Fibroblast of villous mesenchyme (primary cell): Measurements from ENCODE around the gene TSPAN16. TPM values are rescaled to one million over a fixed set of nuclear protein-coding genes. Genes with fewer than 3 reads are reported as not detected.

Source experiments
- DNase-seq: peaks from one replicate; pipeline ENCODE4 v3.0.0-alpha.2; 2010; ENCODE audit warnings: low read depth
- H3K4me3 ChIP-seq: 2 replicates; pipeline ENCODE4 v1.5.1; 2011; ENCODE audit warnings: low read depth, mild to moderate bottlenecking, low read length
- total RNA-seq: library from RNA; depleted of rRNA; stranded (reverse); fragments of >200 nt; gene quantifications from 2 replicates; pipeline ENCODE4 v1.2.3, GENCODE V29; 2012
- TF ChIP-seq, protein P1 (sequence below): IDR thresholded peaks from 2 replicates; pipeline ENCODE4 v1.5.1; 2012; ENCODE audit warnings: low read depth, mild to moderate bottlenecking, low read length; ENCODE audit not compliant: insufficient read depth

The TSPAN16 gene, protein sequence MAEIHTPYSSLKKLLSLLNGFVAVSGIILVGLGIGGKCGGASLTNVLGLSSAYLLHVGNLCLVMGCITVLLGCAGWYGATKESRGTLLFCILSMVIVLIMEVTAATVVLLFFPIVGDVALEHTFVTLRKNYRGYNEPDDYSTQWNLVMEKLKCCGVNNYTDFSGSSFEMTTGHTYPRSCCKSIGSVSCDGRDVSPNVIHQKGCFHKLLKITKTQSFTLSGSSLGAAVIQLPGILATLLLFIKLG
- not detected in 2 replicates for total RNA-seq

DNA sequence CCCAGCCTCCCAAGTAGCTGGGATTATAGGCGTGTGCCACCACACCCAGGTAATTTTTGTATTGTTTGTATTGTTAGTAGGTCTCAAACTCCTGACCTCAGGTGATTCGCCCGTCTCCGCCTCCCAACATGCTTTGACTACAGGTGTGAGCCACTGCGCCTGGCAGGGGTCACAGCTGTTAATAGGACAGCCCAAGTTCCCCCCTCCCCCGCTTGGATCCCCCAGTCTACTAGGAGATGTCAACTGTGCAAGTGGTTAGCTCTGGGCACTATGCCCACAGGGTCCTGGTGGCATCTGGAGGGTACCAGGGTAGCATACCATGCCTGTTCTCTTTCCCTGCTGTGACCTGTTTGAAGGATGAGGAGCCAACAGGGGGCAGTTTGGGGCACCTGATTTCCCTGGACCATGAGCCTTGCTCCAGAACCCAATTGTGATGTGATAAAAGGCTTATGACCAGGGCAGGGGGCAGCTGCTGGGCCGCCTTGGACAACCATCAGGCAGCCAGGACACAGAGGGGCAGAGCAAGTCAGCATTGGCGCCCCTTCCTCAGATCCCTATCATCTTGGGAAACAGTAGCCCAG, at the start of gene TSPAN16:
TSPAN16 (plus strand) TSS at position 496 of the 581 bp plus-strand sequence. CDS start 138 bp downstream, outside the sequence.
- TF ChIP-seq, protein P1, sequence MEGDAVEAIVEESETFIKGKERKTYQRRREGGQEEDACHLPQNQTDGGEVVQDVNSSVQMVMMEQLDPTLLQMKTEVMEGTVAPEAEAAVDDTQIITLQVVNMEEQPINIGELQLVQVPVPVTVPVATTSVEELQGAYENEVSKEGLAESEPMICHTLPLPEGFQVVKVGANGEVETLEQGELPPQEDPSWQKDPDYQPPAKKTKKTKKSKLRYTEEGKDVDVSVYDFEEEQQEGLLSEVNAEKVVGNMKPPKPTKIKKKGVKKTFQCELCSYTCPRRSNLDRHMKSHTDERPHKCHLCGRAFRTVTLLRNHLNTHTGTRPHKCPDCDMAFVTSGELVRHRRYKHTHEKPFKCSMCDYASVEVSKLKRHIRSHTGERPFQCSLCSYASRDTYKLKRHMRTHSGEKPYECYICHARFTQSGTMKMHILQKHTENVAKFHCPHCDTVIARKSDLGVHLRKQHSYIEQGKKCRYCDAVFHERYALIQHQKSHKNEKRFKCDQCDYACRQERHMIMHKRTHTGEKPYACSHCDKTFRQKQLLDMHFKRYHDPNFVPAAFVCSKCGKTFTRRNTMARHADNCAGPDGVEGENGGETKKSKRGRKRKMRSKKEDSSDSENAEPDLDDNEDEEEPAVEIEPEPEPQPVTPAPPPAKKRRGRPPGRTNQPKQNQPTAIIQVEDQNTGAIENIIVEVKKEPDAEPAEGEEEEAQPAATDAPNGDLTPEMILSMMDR = no peak
- no peak for DNase-seq
- no peak within 1 kb of the TSS for H3K4me3 ChIP-seq

DNA sequence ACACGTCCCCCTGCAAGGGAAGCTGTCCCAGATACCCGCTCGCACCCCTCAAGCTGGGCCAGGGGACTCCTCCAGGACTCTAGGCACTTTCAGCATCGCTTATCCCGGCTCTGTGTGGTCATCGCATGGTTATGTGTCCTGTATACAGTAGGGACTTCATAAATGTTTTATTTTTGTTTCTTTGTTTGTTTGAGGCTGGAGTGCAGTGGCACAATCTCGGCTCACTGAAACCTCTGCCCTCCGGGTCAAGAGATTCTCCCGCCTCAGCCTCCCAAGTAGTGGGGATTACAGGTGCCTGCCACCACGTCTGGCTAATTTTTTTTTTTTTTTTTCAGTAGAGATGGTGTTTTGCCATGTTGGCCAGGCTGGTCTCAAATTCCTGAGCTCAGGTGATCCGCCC, 49.0 kb upstream of the TSPAN16 start:
- TF ChIP-seq, protein P1 = no peak
- no peak overlapping the region for H3K4me3 ChIP-seq
- no peak for DNase-seq

DNA sequence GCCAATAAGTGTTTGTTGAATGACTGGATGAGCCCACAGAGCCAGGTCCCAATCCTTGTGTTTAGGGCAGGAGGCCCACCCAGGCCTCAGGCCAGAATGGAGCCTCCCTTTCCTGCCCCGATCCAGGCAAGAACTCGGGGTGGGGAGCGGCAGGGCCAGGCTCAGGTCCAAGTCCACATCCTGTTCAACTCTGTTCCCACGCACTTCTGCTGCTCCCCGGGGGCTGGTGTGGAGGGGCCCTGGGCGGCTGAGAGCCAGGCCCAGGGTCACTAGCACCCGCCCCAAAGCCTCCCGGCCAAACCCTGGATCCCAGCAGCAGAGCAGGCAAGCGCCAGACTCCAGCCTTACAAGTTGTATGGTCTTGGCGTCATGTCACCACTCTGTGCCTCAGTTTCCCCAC, 48.6 kb upstream of the TSPAN16 start:
- DNase-seq = peak; percentile 26
- TF ChIP-seq, protein P1 = no peak
- no peak overlapping the region for H3K4me3 ChIP-seq

DNA sequence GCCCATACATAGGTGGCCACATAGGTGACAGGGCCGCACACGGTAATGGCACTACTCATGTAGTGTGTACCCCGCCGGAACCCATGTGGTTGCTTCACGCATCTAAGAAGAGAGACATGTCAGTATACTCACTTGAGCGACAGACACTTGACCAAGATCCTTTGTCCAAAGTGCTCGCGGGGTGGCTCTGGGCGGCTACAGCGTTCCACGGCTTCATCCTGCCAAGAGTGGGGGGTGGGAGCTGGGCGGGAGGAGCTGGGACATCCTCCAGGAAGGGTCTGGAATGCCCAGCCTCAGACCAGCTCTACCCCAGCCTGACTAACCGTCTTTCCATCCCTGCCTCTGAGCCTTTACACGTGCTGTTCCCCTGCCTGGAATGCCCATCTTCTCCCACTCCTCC, 48.0 kb upstream of the TSPAN16 start:
- DNase-seq = no peak
- TF ChIP-seq, protein P1 = no peak

DNA sequence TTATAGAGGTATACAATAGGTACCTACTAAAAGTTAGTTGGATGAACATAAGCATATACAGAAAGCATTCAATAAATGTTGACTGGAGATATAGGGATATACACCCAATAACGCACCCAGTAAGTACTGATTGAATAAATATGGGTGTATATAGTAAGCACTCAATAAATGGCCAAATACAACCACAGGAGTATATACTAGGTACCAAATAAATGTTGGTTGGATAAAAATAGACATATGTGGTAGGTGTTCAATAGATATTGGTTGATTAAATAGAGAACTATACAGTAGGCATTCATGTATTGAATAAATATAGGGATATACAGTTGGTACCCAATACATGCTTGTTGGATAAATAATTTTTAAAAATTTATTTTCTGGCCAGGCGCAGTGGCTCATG, 47.1 kb upstream of the TSPAN16 start:
- TF ChIP-seq, protein P1 = no peak
- H3K4me3 ChIP-seq = no peak overlapping the region
- no peak for DNase-seq

More for the DNA sequence above, 48.0 kb upstream of the TSPAN16 start:
- no peak overlapping the region for H3K4me3 ChIP-seq

DNA sequence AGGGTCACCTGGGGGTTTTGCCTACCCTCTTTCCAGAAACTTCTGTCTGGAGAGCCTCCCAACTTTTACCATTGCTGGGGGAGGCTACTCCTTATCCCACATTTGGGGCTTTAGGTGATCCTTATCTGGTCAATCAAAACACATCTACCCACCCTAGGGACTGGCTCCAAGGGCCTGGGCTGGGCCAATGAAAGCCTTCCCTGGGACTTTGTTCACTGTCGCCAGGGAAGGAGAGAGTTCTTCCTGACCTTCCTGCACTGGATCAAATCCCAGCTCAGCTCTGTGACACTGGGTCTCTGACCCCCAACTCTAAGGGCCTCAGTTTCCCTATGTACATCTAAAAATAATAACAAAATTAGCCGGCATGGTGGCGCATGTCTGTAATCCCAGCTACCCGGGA, 44.7 kb upstream of the TSPAN16 start:
- TF ChIP-seq, protein P1 = no peak
- H3K4me3 ChIP-seq = no peak overlapping the region
- DNase-seq = no peak
